ENCODE data around the gene FIZ1.

FIZ1 gene

DNA sequence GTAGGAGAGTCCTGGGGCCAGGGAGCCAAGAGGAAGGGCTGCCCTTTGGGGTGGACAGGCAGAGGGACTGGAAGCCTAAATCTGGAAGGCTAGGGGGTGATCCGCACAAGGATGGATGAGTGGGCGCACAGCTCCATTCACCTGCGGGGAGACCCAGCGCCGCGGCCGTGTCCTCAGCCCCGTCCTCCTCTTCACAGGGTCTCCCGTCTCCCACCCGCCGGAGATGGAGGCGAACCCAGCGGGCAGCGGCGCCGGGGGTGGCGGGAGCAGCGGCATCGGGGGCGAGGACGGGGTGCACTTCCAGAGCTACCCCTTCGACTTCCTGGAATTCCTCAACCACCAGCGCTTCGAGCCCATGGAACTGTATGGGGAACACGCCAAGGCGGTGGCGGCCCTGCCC lies 14.1 kb upstream of the FIZ1 start:
- no peak for DNase-seq (ENCODE audit: low read depth, low spot score)

DNA sequence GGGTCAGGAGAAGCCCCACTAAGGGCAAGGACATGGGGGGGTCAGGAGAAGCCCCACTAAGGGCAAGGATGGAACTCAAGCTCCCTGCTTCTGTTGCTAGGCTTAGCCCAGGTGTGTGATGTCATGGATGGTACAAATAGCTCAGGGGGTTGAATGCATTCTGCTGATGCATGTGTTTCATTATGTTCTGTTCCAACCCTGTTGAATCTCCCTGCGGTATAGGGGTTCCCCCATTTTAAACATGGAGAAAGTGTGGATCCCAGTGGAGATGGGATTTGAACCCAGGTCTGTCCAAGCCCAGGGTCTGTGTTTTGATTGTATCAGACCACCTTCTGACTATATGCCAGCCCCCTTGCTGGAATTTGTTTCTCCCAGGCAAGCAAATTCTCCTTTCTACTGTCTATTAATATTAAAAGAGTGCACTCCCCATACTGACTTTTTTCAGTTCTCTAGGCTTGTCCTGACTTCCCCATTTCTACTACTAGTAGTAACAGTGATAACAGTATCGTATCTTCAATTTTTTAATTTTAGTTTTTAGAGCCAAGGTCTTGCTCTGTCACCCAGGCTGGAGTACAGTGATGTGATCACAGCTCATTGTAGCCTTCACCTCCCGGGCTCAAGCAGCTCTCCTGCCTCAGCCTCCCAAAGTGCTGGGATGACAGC lies 12.8 kb upstream of the FIZ1 start:
- no peak for DNase-seq (ENCODE audit: low read depth, low spot score)

GRCh38 chr19:55611300-55611982 lies 12.1 kb upstream of the FIZ1 start:
- DNase-seq (ENCODE audit: low read depth, low spot score) = no peak

DNA sequence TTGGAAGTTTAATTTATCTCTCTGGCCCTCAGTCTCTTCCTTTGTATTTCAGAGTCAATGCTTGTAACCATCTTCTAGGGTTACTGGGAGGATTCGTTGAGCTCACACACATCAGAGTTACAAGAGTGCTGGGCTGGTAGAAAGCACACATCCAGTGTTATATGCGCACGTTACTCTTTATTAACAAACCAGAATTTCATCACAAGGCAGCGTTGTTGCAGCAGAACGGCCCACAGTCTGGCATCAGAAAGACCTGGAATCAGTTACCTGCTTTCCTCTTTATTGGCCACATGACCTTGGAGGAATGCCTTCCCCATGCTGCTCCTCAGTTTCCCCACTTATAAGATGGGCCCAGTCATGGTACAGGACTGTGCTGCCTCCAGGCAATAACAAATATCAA lies 10.0 kb upstream of the FIZ1 start:
- DNase-seq (ENCODE audit: low read depth, low spot score) = no peak

DNA sequence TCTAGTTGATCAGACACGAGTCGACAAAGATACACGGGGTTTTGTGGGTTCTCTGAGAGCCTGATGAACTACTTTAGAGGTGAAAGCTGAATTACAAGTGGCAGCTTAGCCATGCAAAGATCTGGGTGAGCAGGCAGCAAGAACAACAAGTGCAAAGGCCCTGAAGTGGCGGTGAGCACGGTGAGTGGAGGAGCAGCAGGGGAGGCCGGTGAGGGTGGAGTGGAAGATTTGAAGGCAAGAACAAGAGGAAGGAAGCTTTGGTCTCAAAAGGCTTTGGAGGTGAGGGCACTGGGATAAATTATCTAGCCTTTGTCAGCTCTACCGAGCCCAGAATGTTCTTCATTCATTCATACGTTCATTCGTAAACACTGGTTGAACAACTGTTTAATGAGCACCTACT lies 7.5 kb upstream of the FIZ1 start:
- DNase-seq (ENCODE audit: low read depth, low spot score) = no peak

GRCh38 chr19:55606471-55606787 lies 7.1 kb upstream of the FIZ1 start:
- DNase-seq (ENCODE audit: low read depth, low spot score) = no peak

DNA sequence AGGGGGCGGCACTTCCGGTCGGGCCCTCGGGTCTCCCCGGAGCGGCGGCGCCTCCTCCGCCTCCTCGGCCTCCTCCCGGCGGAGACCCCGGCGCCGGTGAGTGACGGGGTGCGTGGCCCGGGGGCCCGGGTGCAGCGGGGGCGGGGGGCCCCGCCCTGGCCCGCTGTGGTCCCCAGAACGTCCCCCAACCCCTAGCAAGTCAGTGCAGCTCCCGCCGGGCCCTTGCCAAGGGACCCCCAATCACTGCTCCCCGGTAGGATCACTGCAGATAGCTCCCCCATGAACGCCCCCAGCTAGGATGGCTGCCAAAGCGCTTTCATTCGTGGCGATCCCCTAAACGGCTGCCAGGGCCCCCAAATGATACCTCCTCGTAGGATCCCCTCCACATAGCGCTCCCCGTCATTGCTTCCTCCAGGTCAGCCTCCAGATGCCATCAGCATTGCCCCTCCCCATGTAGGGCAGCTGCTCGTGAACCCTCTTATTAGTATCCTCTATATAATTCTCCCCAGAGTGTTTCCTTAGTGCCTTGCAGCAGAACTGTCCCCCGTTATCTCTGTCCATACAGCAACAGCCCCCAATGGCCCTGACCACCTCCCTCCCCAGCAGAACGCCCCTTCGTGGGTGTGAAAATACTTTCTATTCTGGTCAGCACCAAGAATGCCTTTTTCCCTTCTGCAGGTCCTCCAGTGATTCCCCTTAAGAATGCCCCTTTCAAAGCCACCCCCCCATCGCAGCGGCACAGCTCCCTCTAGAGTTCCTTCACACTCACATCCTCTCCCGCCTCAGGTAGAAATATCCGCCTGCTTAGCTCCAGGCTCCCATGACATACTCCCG lies 6.5 kb upstream of the FIZ1 start, which contains the start of gene ZNF865:
ZNF865 (plus strand) TSS at position 11 of the 834 bp plus-strand sequence. CDS start 7,972 bp downstream, outside the sequence.
- peak; percentile 53 for DNase-seq (ENCODE audit: low read depth, low spot score)

DNA sequence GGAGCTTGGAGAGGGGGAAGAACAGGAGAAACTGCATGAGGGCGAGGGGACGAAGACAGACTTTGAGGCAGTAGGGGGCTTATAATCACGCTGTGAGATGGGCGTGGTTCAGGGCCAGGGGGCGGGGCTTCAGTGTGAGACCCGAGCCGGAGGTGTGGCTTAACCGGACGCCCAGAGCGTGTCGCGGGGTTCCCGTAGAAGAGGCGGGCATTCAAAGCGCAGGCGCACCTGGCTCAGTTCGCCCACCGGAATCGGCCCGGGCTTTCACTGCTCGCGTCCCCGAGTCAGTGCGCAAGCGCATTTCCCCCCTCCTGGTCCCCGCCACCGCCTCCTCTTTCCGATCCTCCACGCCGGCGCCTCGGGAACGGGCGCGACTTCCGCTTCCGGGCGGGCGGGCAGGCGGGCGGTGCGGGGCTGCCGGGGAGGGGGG lies 5.9 kb upstream of the FIZ1 start:
- DNase-seq (ENCODE audit: low read depth, low spot score) = peak; percentile 95

- DNase-seq (ENCODE audit: low read depth, low spot score) = no peak
Measured at GRCh38 chr19:55603581-55604292, 4.4 kb upstream of the FIZ1 start.

GRCh38 chr19:55603115-55603514 lies 3.8 kb upstream of the FIZ1 start:
- no peak for DNase-seq (ENCODE audit: low read depth, low spot score)

DNA sequence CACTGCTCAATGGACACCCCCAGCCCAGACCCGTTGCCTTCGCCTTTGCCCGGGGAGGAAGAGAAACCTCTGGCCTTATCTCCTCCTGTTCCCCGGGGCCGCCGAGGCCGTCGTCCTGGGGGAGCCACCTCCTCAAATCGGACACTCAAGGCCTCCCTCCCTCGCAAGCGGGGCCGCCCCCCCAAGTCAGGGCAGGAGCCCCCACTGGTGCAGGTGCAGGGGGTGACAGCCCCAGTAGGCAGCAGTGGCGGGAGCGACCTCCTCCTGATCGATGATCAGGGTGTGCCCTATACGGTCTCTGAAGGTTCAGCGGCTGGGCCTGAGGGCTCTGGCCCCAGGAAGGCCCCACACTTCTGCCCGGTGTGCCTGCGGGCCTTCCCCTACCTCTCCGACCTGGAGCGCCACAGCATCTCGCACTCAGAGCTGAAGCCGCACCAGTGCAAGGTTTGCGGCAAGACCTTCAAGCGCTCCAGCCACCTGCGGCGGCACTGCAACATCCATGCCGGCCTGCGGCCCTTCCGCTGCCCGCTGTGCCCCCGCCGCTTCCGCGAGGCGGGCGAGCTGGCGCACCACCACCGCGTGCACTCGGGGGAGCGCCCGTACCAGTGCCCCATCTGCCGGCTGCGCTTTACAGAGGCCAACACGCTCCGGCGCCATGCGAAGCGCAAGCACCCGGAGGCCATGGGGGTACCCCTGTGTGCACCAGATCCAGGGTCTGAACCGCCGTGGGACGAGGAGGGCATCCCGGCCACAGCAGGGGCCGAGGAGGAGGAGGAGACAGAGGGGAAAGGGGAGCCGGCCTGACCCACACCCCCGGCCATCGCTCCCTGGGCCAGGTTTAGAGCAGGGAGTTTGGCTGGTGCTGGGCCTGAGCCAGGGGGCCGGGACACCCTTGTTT lies 3.0 kb upstream of the FIZ1 start:
- no peak for DNase-seq (ENCODE audit: low read depth, low spot score)

DNA sequence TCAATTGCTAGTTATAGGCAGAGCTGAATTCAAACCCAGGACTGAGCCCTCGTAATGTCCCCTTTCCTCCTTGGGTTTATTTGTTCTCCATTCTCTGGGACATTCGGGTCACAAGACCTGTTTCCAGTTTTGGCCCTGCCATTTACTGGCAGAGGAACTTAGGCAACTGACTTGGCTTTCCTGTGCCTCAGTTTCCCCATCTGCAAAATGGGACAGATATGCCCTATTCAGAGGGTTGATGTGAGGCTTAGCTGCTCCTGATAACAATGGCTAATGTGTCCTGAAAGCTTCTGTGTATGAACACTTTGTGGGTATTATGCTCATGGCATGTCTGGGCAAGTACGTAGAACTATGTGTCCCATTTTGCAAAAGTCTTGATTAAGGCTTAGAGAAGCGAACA lies 1.8 kb upstream of the FIZ1 start:
- DNase-seq (ENCODE audit: low read depth, low spot score) = no peak

DNA sequence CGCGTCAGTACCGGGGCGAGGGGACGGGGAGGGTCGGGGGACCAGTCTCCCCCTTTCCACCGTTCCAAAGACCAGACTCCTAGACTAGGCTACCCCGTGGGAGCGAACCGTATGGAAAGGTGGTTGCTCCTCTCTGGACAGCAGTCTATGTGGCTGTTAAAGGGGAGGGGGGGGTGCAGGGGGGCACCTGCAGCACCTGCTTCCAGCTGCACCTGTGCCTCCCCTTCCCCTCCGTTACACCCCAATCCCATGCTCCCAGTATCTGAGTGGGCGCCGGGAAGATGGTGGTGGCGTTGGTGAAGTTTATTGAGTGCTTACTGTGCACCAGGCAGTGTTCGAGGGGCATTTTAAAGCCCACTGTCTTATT lies 1.3 kb upstream of the FIZ1 start:
- no peak for DNase-seq (ENCODE audit: low read depth, low spot score)

DNA sequence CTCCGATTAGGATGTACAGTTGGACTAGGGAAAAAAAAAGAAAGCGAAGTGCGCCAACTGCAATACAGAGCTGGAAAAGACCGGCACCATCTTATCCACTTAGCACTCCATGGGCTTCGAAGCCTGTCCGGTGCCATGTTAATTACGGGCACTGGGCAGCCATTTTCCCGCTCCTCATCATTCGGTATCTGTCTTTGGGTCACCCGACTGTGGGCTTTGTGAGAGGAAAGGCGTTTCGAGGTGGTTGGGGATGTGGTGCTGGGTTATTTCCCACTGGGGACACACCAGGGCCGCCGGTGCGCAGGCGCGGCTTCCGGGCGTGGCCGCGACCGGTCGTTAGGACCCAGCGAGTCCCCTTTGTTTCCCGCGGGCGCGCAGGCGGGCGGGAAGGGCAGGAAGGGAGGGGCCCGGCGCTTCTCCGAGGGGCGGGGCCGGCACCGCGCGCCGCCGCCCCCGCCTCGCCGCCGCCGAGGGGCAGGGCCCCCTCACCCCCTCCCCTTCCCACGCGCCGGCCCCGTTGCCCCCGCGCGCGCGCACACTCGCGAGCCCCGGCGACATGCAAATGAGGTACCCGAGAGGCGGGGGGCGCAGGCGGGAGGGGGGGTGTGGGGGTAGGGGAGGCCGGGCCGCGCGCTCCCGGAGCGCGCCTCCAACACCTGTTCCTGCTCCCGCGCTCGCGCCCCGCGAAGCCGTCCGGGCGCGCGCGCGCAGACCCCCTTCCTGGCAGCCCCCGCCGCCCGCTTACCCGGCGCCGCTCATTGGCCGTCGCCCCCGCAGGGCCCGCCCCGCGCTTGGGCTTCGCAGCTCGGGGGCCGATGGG lies 735 bp upstream of the FIZ1 start, which contains the start of gene ZNF524:
ZNF524 (plus strand) TSS at position 447 of the 820 bp plus-strand sequence. CDS start 1,825 bp downstream, outside the sequence.
- DNase-seq (ENCODE audit: low read depth, low spot score) = peak; percentile 78

GRCh38 chr19:55598719-55599467 lies 424 bp downstream of the FIZ1 start:
- peak; percentile 83 for DNase-seq (ENCODE audit: low read depth, low spot score)

DNA sequence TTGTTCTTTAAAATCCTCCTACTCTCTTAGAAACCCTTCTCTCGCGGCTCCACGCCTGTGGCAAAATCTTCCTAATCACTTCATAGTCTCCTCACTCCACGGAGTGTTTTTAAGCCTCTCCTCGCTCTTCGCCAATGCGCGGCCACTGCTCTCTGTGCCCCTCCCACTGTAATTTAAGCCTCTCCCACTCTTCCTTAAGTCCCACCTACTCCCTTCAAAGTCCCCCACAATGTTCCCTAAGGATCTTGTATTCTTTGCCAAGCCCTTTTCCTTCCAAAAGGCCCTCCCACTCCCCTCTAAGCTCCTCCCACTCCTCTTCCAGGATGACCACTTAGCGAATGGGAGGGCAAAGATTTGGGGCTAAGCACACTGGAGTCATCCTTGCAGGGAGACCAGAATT lies 1.3 kb downstream of the FIZ1 start:
- no peak for DNase-seq (ENCODE audit: low read depth, low spot score)

DNA sequence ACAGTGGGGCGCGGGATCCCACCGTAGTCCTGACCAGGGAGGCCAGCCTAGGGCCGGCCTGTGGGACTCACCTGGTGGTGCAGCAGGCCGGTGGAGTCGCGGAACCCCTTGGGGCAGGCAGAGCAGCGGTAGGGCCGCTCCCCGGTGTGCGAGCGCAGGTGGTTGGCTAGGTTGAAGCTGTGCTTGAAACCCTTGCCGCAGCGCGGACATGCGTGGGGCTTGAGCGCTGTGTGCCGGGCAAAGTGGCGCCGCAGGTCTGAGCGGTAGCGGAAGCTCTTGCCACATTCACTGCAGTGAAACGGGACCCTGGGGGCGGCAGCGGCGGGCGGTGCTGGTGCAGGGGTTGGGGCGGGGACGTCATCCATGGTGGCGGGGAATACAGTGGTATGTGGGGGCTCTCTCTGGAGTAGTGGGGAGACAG lies 1.8 kb downstream of the FIZ1 start:
- no peak for DNase-seq (ENCODE audit: low read depth, low spot score)

GRCh38 chr19:55596304-55596703 lies 3.0 kb downstream of the FIZ1 start:
- no peak for DNase-seq (ENCODE audit: low read depth, low spot score)

- DNase-seq (ENCODE audit: low read depth, low spot score) = no peak
Measured at GRCh38 chr19:55594996-55595545, 4.2 kb downstream of the FIZ1 start.

Measured in activated CD4-positive, CD25-positive, alpha-beta regulatory T cell treated with anti-CD3 and anti-CD28 coated beads, Interleukin-2, amount 50 U/mL, for 16 hours (primary cell).